IMR-90 (cell line): ENCODE measurements around the gene PCSK6. TPM values are rescaled to one million over a fixed set of nuclear protein-coding genes. Genes with fewer than 3 reads are reported as not detected.

ENCODE experiments used
- ATAC-seq: fragments of 200-7000 bp; cut with Tn5 transposase; 2 replicates; pipeline ENCODE4 v1.9.1; 2020; ENCODE audit warnings: low read depth, mild to moderate bottlenecking, moderate library complexity
- BruUV-seq: library from RNA; stranded (reverse); fragments of 400-500 nt; replicated peaks from 2 replicates; lab custom pipeline; 2021; lab: Mats Ljungman, UMichigan
- CTCF ChIA-PET: fragments of 300-600 bp; formaldehyde crosslinking; extraction: SDS; loops from one replicate; lab custom pipeline; 2021; ENCODE audit warnings: antibody characterized with exemption; lab: Yijun Ruan, JAX
- POLR2A ChIA-PET: fragments of 300-600 bp; sonication (Branson Sonifier 250); formaldehyde crosslinking; loops from one replicate; lab custom pipeline; 2022; ENCODE audit warnings: antibody characterized with exemption; ENCODE audit not compliant: unreplicated experiment; lab: Charles Lee
- DNase-seq: peaks from one replicate; pipeline ENCODE4 v3.0.0; 2013
- H2AFZ ChIP-seq: replicated peaks from 2 replicates; pipeline ENCODE3; 2013; ENCODE audit warnings: low read length, mild to moderate bottlenecking; ENCODE audit not compliant: poor library complexity
- H2AK5ac ChIP-seq: 2 replicates; pipeline ENCODE4 v1.6.1; 2013; ENCODE audit warnings: low read depth, low read length, inconsistent platforms
- H2AK9ac ChIP-seq: replicated peaks from 2 replicates; pipeline ENCODE3; 2013; ENCODE audit warnings: mild to moderate bottlenecking, low read depth, low read length, moderate library complexity; ENCODE audit not compliant: poor library complexity
- H2BK120ac ChIP-seq: 2 replicates; pipeline ENCODE4 v1.6.1; 2013; ENCODE audit warnings: low read depth, low read length, inconsistent platforms
- H2BK15ac ChIP-seq: 3 replicates; pipeline ENCODE4 v1.6.1; 2013; ENCODE audit warnings: low read depth, low read length, inconsistent platforms
- H2BK20ac ChIP-seq: 2 replicates; pipeline ENCODE4 v1.6.1; 2013; ENCODE audit warnings: low read depth, mild to moderate bottlenecking, inconsistent platforms, low read length, moderate library complexity
- H2BK5ac ChIP-seq: 2 replicates; pipeline ENCODE4 v1.6.1; 2013; ENCODE audit warnings: mild to moderate bottlenecking, low read depth, low read length, inconsistent platforms; ENCODE audit not compliant: poor library complexity, severe bottlenecking
- H3K14ac ChIP-seq: replicated peaks from 2 replicates; pipeline ENCODE4 v1.6.1; 2013; ENCODE audit warnings: low read depth, low read length, inconsistent platforms
- H3K18ac ChIP-seq: 2 replicates; pipeline ENCODE4 v1.6.1; 2013; ENCODE audit warnings: low read depth, low read length, control low read depth
- H3K23ac ChIP-seq: 2 replicates; pipeline ENCODE4 v1.6.1; 2013; ENCODE audit warnings: low read depth, low read length, inconsistent platforms
- H3K27ac ChIP-seq: 2 replicates; pipeline ENCODE4 v1.5.1; 2013; ENCODE audit warnings: mild to moderate bottlenecking, control low read depth, low read length; ENCODE audit not compliant: insufficient read depth
- H3K27me3 ChIP-seq: 2 replicates; pipeline ENCODE4 v1.6.1; 2013; ENCODE audit warnings: low read length; ENCODE audit not compliant: control insufficient read depth, insufficient read depth
- H3K36me3 ChIP-seq: 2 replicates; pipeline ENCODE4 v1.6.1; 2013; ENCODE audit warnings: low read length, mixed read lengths; ENCODE audit not compliant: control insufficient read depth, insufficient read depth
- H3K4ac ChIP-seq: 2 replicates; pipeline ENCODE4 v1.6.1; 2013; ENCODE audit warnings: low read depth, low read length, inconsistent platforms
- H3K4me1 ChIP-seq: 2 replicates; pipeline ENCODE4 v1.6.1; 2013; ENCODE audit warnings: low read length, mixed read lengths; ENCODE audit not compliant: control insufficient read depth, insufficient read depth
- H3K4me2 ChIP-seq: 2 replicates; pipeline ENCODE4 v1.6.1; 2013; ENCODE audit warnings: low read depth, mild to moderate bottlenecking, control low read depth, low read length, moderate library complexity
- H3K4me3 ChIP-seq: 2 replicates; pipeline ENCODE4 v1.5.1; 2013; ENCODE audit warnings: low read depth, mild to moderate bottlenecking, control low read depth, low read length, moderate library complexity; ENCODE audit not compliant: insufficient read depth
- H3K56ac ChIP-seq: 2 replicates; pipeline ENCODE4 v1.6.1; 2013; ENCODE audit warnings: low read length, inconsistent platforms; ENCODE audit not compliant: insufficient read depth; ENCODE audit errors: extremely low read depth
- H3K79me1 ChIP-seq, 2 experiments: 2 replicates each; pipeline ENCODE4 v1.6.1; 2013; ENCODE audit warnings: low read length in 2 of 2, inconsistent platforms in 1 of 2, low read depth in 1 of 2
- H3K9ac ChIP-seq: 2 replicates; pipeline ENCODE4 v1.6.1; 2013; ENCODE audit warnings: low read depth, low read length, control low read depth
- H3K9me1 ChIP-seq: 2 replicates; pipeline ENCODE4 v1.6.1; 2013; ENCODE audit warnings: low read length, inconsistent platforms; ENCODE audit not compliant: insufficient read depth
- H3K9me3 ChIP-seq: 2 replicates; pipeline ENCODE4 v1.6.1; 2013; ENCODE audit warnings: low read length; ENCODE audit not compliant: control insufficient read depth, insufficient read depth
- H4K20me1 ChIP-seq: 2 replicates; pipeline ENCODE4 v1.6.1; 2013; ENCODE audit warnings: low read length, inconsistent platforms; ENCODE audit not compliant: insufficient read depth
- H4K5ac ChIP-seq: 2 replicates; pipeline ENCODE4 v1.6.1; 2013; ENCODE audit warnings: mild to moderate bottlenecking, low read depth, low read length, control low read depth
- H4K8ac ChIP-seq, 2 experiments: 2 replicates each; pipeline ENCODE4 v1.6.1; 2013; ENCODE audit warnings: low read depth in 2 of 2, low read length in 2 of 2, control low read depth in 1 of 2, inconsistent platforms in 1 of 2
- H4K91ac ChIP-seq: 2 replicates; pipeline ENCODE4 v1.6.1; 2013; ENCODE audit warnings: low read depth, low read length, inconsistent platforms; ENCODE audit not compliant: insufficient read depth
- BHLHE40 ChIP-seq: fragments of 150-350 bp; IDR thresholded peaks from 2 replicates; pipeline ENCODE4 v1.6.1; 2016; ENCODE audit warnings: mild to moderate bottlenecking, low read depth, low read length
- CEBPB ChIP-seq: IDR thresholded peaks from 2 replicates; pipeline ENCODE4 v1.6.1; 2012; ENCODE audit warnings: low read depth, low read length, improper control_type of control experiment
- CHD1 ChIP-seq: IDR thresholded peaks from 2 replicates; pipeline ENCODE4 v1.6.1; 2012; ENCODE audit warnings: low read depth, low read length, improper control_type of control experiment
- CTCF ChIP-seq: conservative IDR thresholded peaks from 2 replicates; pipeline ENCODE4 v1.5.1; 2012; ENCODE audit warnings: mild to moderate bottlenecking, low read depth, low read length, improper control_type of control experiment
- ELK1 ChIP-seq: fragments of 150-350 bp; IDR thresholded peaks from 2 replicates; pipeline ENCODE4 v1.6.1; 2016; ENCODE audit warnings: low read depth, mild to moderate bottlenecking, low read length, moderate library complexity, borderline replicate concordance
- FOS ChIP-seq: fragments of 150-350 bp; IDR thresholded peaks from 2 replicates; pipeline ENCODE4 v1.6.1; 2016; ENCODE audit warnings: low read depth, low read length
- MAFK ChIP-seq: IDR thresholded peaks from 2 replicates; pipeline ENCODE4 v1.6.1; 2012; ENCODE audit warnings: low read depth, low read length, improper control_type of control experiment
- MAZ ChIP-seq: IDR thresholded peaks from 2 replicates; pipeline ENCODE4 v1.6.1; 2012; ENCODE audit warnings: low read depth, mild to moderate bottlenecking, low read length, improper control_type of control experiment, moderate library complexity, borderline replicate concordance
- MXI1 ChIP-seq: IDR thresholded peaks from 2 replicates; pipeline ENCODE4 v1.6.1; 2012; ENCODE audit warnings: low read depth, mild to moderate bottlenecking, low read length, moderate library complexity, borderline replicate concordance
- NFE2L2 ChIP-seq: fragments of 150-350 bp; IDR thresholded peaks from 2 replicates; pipeline ENCODE4 v1.6.1; 2016; ENCODE audit warnings: low read depth, mild to moderate bottlenecking, low read length
- POLR2A ChIP-seq: IDR thresholded peaks from 2 replicates; pipeline ENCODE4 v1.6.1; 2012; ENCODE audit warnings: mild to moderate bottlenecking, low read depth, low read length
- RCOR1 ChIP-seq: IDR thresholded peaks from 2 replicates; pipeline ENCODE4 v1.6.1; 2012; ENCODE audit warnings: mild to moderate bottlenecking, low read length, improper control_type of control experiment; ENCODE audit not compliant: insufficient replicate concordance
- RFX5 ChIP-seq: IDR thresholded peaks from 2 replicates; pipeline ENCODE4 v1.8.0; 2012; ENCODE audit warnings: low read depth, mild to moderate bottlenecking, low read length, moderate library complexity
- SMC3 ChIP-seq: fragments of 150-350 bp; IDR thresholded peaks from 2 replicates; pipeline ENCODE4 v1.6.1; 2016; ENCODE audit warnings: low read depth, mild to moderate bottlenecking, antibody characterized with exemption, low read length, moderate library complexity
- USF2 ChIP-seq: fragments of 150-350 bp; IDR thresholded peaks from 2 replicates; pipeline ENCODE4 v1.6.1; 2017; ENCODE audit warnings: mild to moderate bottlenecking, antibody characterized with exemption, low read length, low read depth
- WGBS, 2 experiments: methylation state at CpG; one replicate each; pipeline versions ENCODE4 v1.1.5 to v1.1.7; 2013; ENCODE audit warnings: missing lambda C conversion rate in 2 of 2; ENCODE audit not compliant: insufficient read length in 1 of 2; ENCODE audit errors: extremely low coverage in 2 of 2; 5-methylcytosine and 5-hydroxymethylcytosine counted together
- dilution Hi-C: fragments of 300-500 bp; cut with HindIII; formaldehyde crosslinking; loops from one replicate; pipeline ENCODE4 v1.14.3; 2018; ENCODE audit warnings: low sequenced_read_pairs; ENCODE audit not compliant: unreplicated experiment
- in situ Hi-C: fragments of 300-500 bp; cut with MboI; formaldehyde crosslinking; loops from 3 replicates; pipeline ENCODE4 v1.14.3; 2019; ENCODE audit warnings: low sequenced_read_pairs, inconsistent platforms, mixed read lengths
- intact Hi-C: fragments of 100-400 bp; cut with micrococcal nuclease; formaldehyde crosslinking; loops from 2 replicates; pipeline ENCODE4 v1.10.0; 2022
- polyA plus RNA-seq, 3 experiments: library from polyadenylated mRNA; depleted of rRNA; stranded (reverse); fragments of >200 nt; gene quantifications; 2 replicates each; pipeline ENCODE4 v1.2.3, GENCODE V29; 2012; ENCODE audit warnings: low replicate concordance in 1 of 3
- total RNA-seq: library from RNA; depleted of rRNA; stranded (reverse); fragments of >200 nt; gene quantifications from 2 replicates; pipeline ENCODE4 v1.2.3, GENCODE V29; 2012

Gene PCSK6
- total and polyA plus RNA-seq, 2 of the 4 experiments (the other 2 are of a cell fraction) = not detected

GRCh38 chr15:101537483-101538080, 48.1 kb upstream of the PCSK6 start:
- H3K14ac ChIP-seq = no peak overlapping the region
- BruUV-seq = no TSS peak
- H2BK120ac ChIP-seq = no peak overlapping the region
- no CpG with 5 or more reads among the region's 2 CpGs for WGBS, 2 experiments
- no peak overlapping the region for H3K4me2 ChIP-seq
- H2AK9ac ChIP-seq = no peak overlapping the region
- intact Hi-C loops (no loop called here), in situ Hi-C loops (no loop called here), dilution Hi-C loops (no loop called here)
- H3K36me3 ChIP-seq = no peaks in the 10 kb centered on the region
- H3K9ac ChIP-seq = no peak overlapping the region
- H4K20me1 ChIP-seq = no peaks in the 10 kb centered on the region
- no peak overlapping the region for H2BK15ac ChIP-seq
- H3K56ac ChIP-seq = no peak overlapping the region
- TF ChIP-seq BHLHE40 = no peak
- TF ChIP-seq RCOR1 = no peak
- no peak for TF ChIP-seq RFX5
- no peak for TF ChIP-seq MAFK
- no peak for TF ChIP-seq CTCF
- no peak for TF ChIP-seq CEBPB
- TF ChIP-seq MXI1 = no peak
- TF ChIP-seq NFE2L2 = no peak
- TF ChIP-seq ELK1 = no peak
- TF ChIP-seq USF2 = no peak
- no peak for TF ChIP-seq CHD1
- TF ChIP-seq FOS = no peak
- TF ChIP-seq SMC3 = no peak
- no peak for TF ChIP-seq MAZ
- TF ChIP-seq POLR2A = no peak
- no peak for DNase-seq
- H2AK5ac ChIP-seq = no peak overlapping the region
- H3K27ac ChIP-seq = no peak overlapping the region
- peaks cover 5% of the 10 kb centered on the region for H3K9me3 ChIP-seq
- POLR2A ChIA-PET = no interaction called here
- H3K27me3 ChIP-seq = peaks cover 14% of the 10 kb centered on the region
- CTCF ChIA-PET = no interaction called here
- no peak overlapping the region for H3K18ac ChIP-seq
- H4K5ac ChIP-seq = no peak overlapping the region
- no peak overlapping the region for H4K91ac ChIP-seq
- H3K4ac ChIP-seq = no peak overlapping the region
- no peak overlapping the region for H2BK20ac ChIP-seq
- no peak overlapping the region for H2AFZ ChIP-seq
- no peaks in the 10 kb centered on the region for H3K79me1 ChIP-seq
- H3K4me1 ChIP-seq = no peaks in the 10 kb centered on the region
- H3K23ac ChIP-seq = no peak overlapping the region
- no peak overlapping the region for H2BK5ac ChIP-seq
- H4K8ac ChIP-seq = no peak overlapping the region
- no peak overlapping the region for H3K4me3 ChIP-seq
- H3K9me1 ChIP-seq = no peaks in the 10 kb centered on the region
- no peak for ATAC-seq
